Muscle layer of duodenum (tissue), 2 donors: ENCODE measurements around the gene TYR.
"Not testable (repeated sequence)": the region's sequence is repeated elsewhere in the genome, so short reads cannot be mapped to it uniquely, and the experiment has no call there.

ENCODE experiments used
- H3K27ac ChIP-seq: one replicate; pipeline ENCODE4 v1.7.0; 2013; ENCODE audit warnings: mild to moderate bottlenecking, low read length
- H3K27me3 ChIP-seq: one replicate; pipeline ENCODE4 v1.7.0; 2013; ENCODE audit warnings: low read depth, mild to moderate bottlenecking, control low read depth, low read length
- H3K36me3 ChIP-seq, 2 donors: one replicate each; pipeline ENCODE4 v1.7.0; 2013; ENCODE audit warnings: low read length in 2 of 2, control low read depth in 1 of 2, mild to moderate bottlenecking in 1 of 2; ENCODE audit not compliant: insufficient read depth in 2 of 2, control insufficient read depth in 1 of 2
- H3K4me1 ChIP-seq, 2 donors: one replicate each; pipeline ENCODE4 v1.7.0; 2013; ENCODE audit warnings: low read length in 2 of 2, mild to moderate bottlenecking in 2 of 2, control low read depth in 1 of 2, moderate library complexity in 1 of 2; ENCODE audit not compliant: insufficient read depth in 2 of 2, control insufficient read depth in 1 of 2
- H3K4me3 ChIP-seq, 2 donors: one replicate each; pipeline ENCODE4 v1.7.0; 2013; ENCODE audit warnings: low read length in 2 of 2, low read depth in 1 of 2, mild to moderate bottlenecking in 1 of 2
- H3K9me3 ChIP-seq, 2 donors: one replicate each; pipeline ENCODE4 v1.7.0; 2013; ENCODE audit warnings: low read length in 2 of 2, control low read depth in 1 of 2, mild to moderate bottlenecking in 1 of 2; ENCODE audit not compliant: control insufficient read depth in 1 of 2
- donor health status: healthy.

The TYR gene

GRCh38 chr11:89189776-89190175 is 12.1 kb downstream of the TYR start:
- Histone ChIP-seq H3K9me3 (no peaks in the 10 kb centered on the region), H3K4me1 (no peaks in the 10 kb centered on the region), H3K27me3 (no peaks in the 10 kb centered on the region), H3K4me3 (no peak overlapping the region), H3K27ac (no peak overlapping the region), H3K36me3 (no peaks in the 10 kb centered on the region)

GRCh38 chr11:89201138-89201537 is 23.5 kb downstream of the TYR start:
- no peaks in the 10 kb centered on the region for H3K27me3 ChIP-seq
- no peaks in the 10 kb centered on the region for H3K9me3 ChIP-seq
- no peaks in the 10 kb centered on the region for H3K36me3 ChIP-seq
- no peak overlapping the region for H3K27ac ChIP-seq
- no peaks in the 10 kb centered on the region for H3K4me1 ChIP-seq
- no peak overlapping the region for H3K4me3 ChIP-seq

GRCh38 chr11:89203814-89204213 is 26.1 kb downstream of the TYR start:
- Histone ChIP-seq H3K27ac (no peak overlapping the region), H3K27me3 (no peaks in the 10 kb centered on the region), H3K36me3 (no peaks in the 10 kb centered on the region), H3K4me3 (no peak overlapping the region), H3K9me3 (no peaks in the 10 kb centered on the region), H3K4me1 (no peaks in the 10 kb centered on the region)

- Histone ChIP-seq H3K27ac (no peak overlapping the region), H3K36me3 (no peaks in the 10 kb centered on the region), H3K27me3 (no peaks in the 10 kb centered on the region), H3K9me3 (peaks cover 0 to 3% of the 10 kb centered on the region in 2 donors), H3K4me1 (no peaks in the 10 kb centered on the region), H3K4me3 (no peak overlapping the region)
These were observed 27.7 kb downstream of the TYR start for GRCh38 chr11:89205378-89205777.

GRCh38 chr11:89220684-89221339 is 43.1 kb downstream of the TYR start:
- no peaks in the 10 kb centered on the region for H3K9me3 ChIP-seq
- no peak overlapping the region for H3K27ac ChIP-seq
- H3K4me3 ChIP-seq, result no peak overlapping the region

GRCh38 chr11:89235083-89235482 is 57.4 kb downstream of the TYR start:
- no peaks in the 10 kb centered on the region for H3K4me1 ChIP-seq
- no peaks in the 10 kb centered on the region for H3K27me3 ChIP-seq
- H3K27ac ChIP-seq, result no peak overlapping the region
- H3K9me3 ChIP-seq, result no peaks in the 10 kb centered on the region
- no peak overlapping the region for H3K4me3 ChIP-seq
- H3K36me3 ChIP-seq, result no peaks in the 10 kb centered on the region

More at GRCh38 chr11:89220684-89221339, 43.1 kb downstream of the TYR start:
- no peaks in the 10 kb centered on the region for H3K4me1 ChIP-seq
- H3K27me3 ChIP-seq, result no peaks in the 10 kb centered on the region
- H3K36me3 ChIP-seq, result no peaks in the 10 kb centered on the region

GRCh38 chr11:89235976-89236375 is 58.3 kb downstream of the TYR start:
- no peaks in the 10 kb centered on the region for H3K4me1 ChIP-seq
- no peaks in the 10 kb centered on the region for H3K9me3 ChIP-seq
- no peak overlapping the region for H3K4me3 ChIP-seq
- no peak overlapping the region for H3K27ac ChIP-seq
- H3K36me3 ChIP-seq, result no peaks in the 10 kb centered on the region
- H3K27me3 ChIP-seq, result no peaks in the 10 kb centered on the region

- H3K27me3 ChIP-seq, H3K4me1 ChIP-seq, H3K36me3 ChIP-seq, H3K9me3 ChIP-seq, H3K27ac ChIP-seq, H3K4me3 ChIP-seq: not testable (repeated sequence)
These were observed 69.3 kb downstream of the TYR start for GRCh38 chr11:89247007-89247406.

- no peak overlapping the region for H3K27ac ChIP-seq
- H3K36me3 ChIP-seq, result no peaks in the 10 kb centered on the region
- no peaks in the 10 kb centered on the region for H3K9me3 ChIP-seq
- no peaks in the 10 kb centered on the region for H3K4me1 ChIP-seq
- H3K4me3 ChIP-seq, result no peak overlapping the region
- H3K27me3 ChIP-seq, result no peaks in the 10 kb centered on the region
These were observed 71.5 kb downstream of the TYR start for GRCh38 chr11:89249196-89249595.

- H3K4me3 ChIP-seq, H3K4me1 ChIP-seq, H3K9me3 ChIP-seq: not testable (repeated sequence)
These were observed 83.8 kb downstream of the TYR start for GRCh38 chr11:89261483-89261882.

GRCh38 chr11:89267660-89268302 is 90.1 kb downstream of the TYR start:
- H3K36me3 ChIP-seq, result no peaks in the 10 kb centered on the region
- peaks cover 0 to 2% of the 10 kb centered on the region in 2 donors for H3K9me3 ChIP-seq
- no peak overlapping the region for H3K27ac ChIP-seq
- no peak overlapping the region for H3K4me3 ChIP-seq
- no peaks in the 10 kb centered on the region for H3K27me3 ChIP-seq
- H3K4me1 ChIP-seq, result no peaks in the 10 kb centered on the region

More at GRCh38 chr11:89261483-89261882, 83.8 kb downstream of the TYR start:
- H3K27me3 ChIP-seq, H3K27ac ChIP-seq, H3K36me3 ChIP-seq: not testable (repeated sequence)
